GM12872 (cell line): Measurements from ENCODE around the gene STRC.

Experiments used
- CTCF ChIP-seq: IDR thresholded peaks from 3 replicates; pipeline ENCODE4 v1.5.1; 2011; ENCODE audit warnings: low read depth, mild to moderate bottlenecking, low read length, moderate library complexity; ENCODE audit not compliant: insufficient read depth

Gene STRC

GRCh38 chr15:43550527-43551363, 67.9 kb downstream of the STRC start:
- no peak for TF ChIP-seq CTCF
